ENCODE data around the gene TBC1D22A. TPM values are rescaled to one million over a fixed set of nuclear protein-coding genes. Genes with fewer than 3 reads are reported as not detected.

Gene TBC1D22A
- total RNA-seq, 3 donors from 2014 or later, result 19.0 to 23.6 (median 23.6) TPM

DNA sequence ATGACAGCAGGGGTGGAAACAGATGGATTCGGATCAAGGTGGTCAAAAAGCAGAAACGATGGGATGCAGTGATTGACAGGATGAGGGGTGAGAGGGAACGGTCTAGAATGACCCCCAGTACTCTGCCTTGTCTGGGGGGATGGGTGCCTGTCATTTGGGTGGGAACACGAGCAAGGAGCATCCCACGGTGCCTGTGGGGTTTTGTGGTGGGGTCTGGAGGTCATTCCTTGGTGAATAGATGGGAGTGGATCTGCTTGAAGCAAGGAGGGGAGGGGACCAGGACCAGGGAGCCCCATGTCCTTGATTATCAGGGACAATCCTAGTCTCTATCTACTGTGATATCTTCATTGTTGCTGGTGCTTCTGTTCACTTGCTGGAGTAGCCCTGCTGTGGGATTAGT lies 16.3 kb upstream of the TBC1D22A start:
- DNase-seq (ENCODE audit: low spot score in 2 of 2), result no peak
- Histone ChIP-seq H3K27ac (no peak overlapping the region), H3K4me3 (no peak overlapping the region), H3K9me3 (no peaks in the 10 kb centered on the region), H3K4me1 (no peaks in the 10 kb centered on the region), H3K36me3 (no peaks in the 10 kb centered on the region), H3K27me3 (peaks cover 0 to 10% of the 10 kb centered on the region in 2 donors)
- intact Hi-C loops (cut with DNase I; ENCODE audit: low total_unique reads), result loop anchor here (10.0 kb wide), 1 partner anchor 329 kb away; no protein-coding TSS in a partner anchor
- TF ChIP-seq POLR2AphosphoS5 (IDR thresholded peaks at IDR 0.05) (no peak), POLR2A (IDR thresholded peaks at IDR 0.05) (no peak), CTCF (IDR thresholded peaks at IDR 0.05) (no peak)

DNA sequence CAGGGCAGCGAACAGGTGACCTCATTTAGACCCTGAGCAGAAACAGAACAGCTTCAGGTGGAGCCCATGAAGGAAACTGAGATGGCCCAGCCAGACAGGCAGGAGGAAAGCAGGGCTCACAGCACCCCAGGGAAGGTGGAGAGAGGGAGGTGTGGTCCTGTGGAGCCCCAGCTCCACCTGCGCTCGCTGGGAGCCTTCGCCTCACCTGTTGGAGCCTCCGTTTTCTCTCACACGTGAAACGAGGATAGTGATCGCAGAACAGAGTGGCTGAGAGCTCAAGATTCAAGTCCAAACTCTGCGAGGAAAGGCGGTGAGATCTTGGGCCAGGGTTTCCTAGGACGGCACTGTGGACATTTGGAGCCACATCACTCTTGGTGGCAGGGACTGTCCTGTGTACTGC lies 15.8 kb upstream of the TBC1D22A start:
- TF ChIP-seq POLR2A (IDR thresholded peaks at IDR 0.05) (no peak), CTCF (IDR thresholded peaks at IDR 0.05) (no peak), POLR2AphosphoS5 (IDR thresholded peaks at IDR 0.05) (no peak)
- DNase-seq (ENCODE audit: low spot score in 2 of 2), result no peak

DNA sequence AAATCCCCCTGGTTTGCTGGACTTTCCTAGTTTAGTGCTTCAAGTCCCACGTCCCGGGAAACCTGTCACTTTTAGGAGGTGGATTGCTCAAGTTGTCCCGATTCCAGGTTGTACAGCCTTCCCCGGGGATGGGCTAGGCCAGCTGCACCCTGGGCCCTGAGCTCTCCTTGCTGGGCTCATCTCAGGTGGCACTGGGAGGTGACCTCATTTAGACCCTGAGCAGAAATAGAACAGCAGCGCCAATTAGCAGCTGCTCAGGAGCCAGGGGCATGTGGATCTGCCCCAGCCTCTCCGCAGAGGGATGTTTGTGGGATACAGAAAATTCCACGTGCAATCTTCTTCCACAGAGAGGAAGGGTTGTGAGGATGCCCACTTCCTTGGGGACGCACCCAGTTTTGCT lies 14.8 kb upstream of the TBC1D22A start:
- Histone ChIP-seq H3K36me3 (no peaks in the 10 kb centered on the region), H3K27ac (no peak overlapping the region), H3K27me3 (peaks cover 0 to 10% of the 10 kb centered on the region in 2 donors), H3K4me1 (no peaks in the 10 kb centered on the region), H3K9me3 (no peaks in the 10 kb centered on the region), H3K4me3 (no peak overlapping the region)
- intact Hi-C loops (cut with DNase I; ENCODE audit: low total_unique reads), result loop anchor here (10.0 kb wide), 1 partner anchor 327 kb away; no protein-coding TSS in a partner anchor
- DNase-seq (ENCODE audit: low spot score in 2 of 2), result no peak
- no peak for TF ChIP-seq CTCF (IDR thresholded peaks at IDR 0.05)
- no peak for TF ChIP-seq POLR2A (IDR thresholded peaks at IDR 0.05)
- TF ChIP-seq POLR2AphosphoS5 (IDR thresholded peaks at IDR 0.05), result no peak

More for the DNA sequence above, 15.8 kb upstream of the TBC1D22A start:
- Histone ChIP-seq H3K27me3 (peaks cover 0 to 10% of the 10 kb centered on the region in 2 donors), H3K27ac (no peak overlapping the region), H3K9me3 (no peaks in the 10 kb centered on the region), H3K36me3 (no peaks in the 10 kb centered on the region), H3K4me3 (no peak overlapping the region), H3K4me1 (no peaks in the 10 kb centered on the region)
- intact Hi-C loops (cut with DNase I; ENCODE audit: low total_unique reads), result loop anchor here (10.0 kb wide), 1 partner anchor 328 kb away; no protein-coding TSS in a partner anchor

- Histone ChIP-seq H3K4me3 (no peak overlapping the region), H3K9me3 (no peaks in the 10 kb centered on the region), H3K36me3 (no peaks in the 10 kb centered on the region), H3K4me1 (no peaks in the 10 kb centered on the region), H3K27ac (no peak overlapping the region), H3K27me3 (peaks cover 0 to 10% of the 10 kb centered on the region in 2 donors)
- TF ChIP-seq POLR2A (IDR thresholded peaks at IDR 0.05) (no peak), CTCF (IDR thresholded peaks at IDR 0.05) (no peak), POLR2AphosphoS5 (IDR thresholded peaks at IDR 0.05) (no peak)
- no peak for DNase-seq (ENCODE audit: low spot score in 2 of 2)
- intact Hi-C loops (cut with DNase I; ENCODE audit: low total_unique reads), result loop anchor here (10.0 kb wide), 1 partner anchor 326 kb away; no protein-coding TSS in a partner anchor
These were observed 14.1 kb upstream of the TBC1D22A start for GRCh38 chr22:46748206-46748907.

GRCh38 chr22:46748908-46749675 lies 13.4 kb upstream of the TBC1D22A start:
- Histone ChIP-seq H3K9me3 (no peaks in the 10 kb centered on the region), H3K4me1 (peaks cover 0 to 6% of the 10 kb centered on the region in 2 donors), H3K36me3 (no peaks in the 10 kb centered on the region), H3K27ac (no peak overlapping the region), H3K27me3 (peaks cover 0 to 10% of the 10 kb centered on the region in 2 donors), H3K4me3 (no peak overlapping the region)
- intact Hi-C loops (cut with DNase I; ENCODE audit: low total_unique reads), result loop anchor here (10.0 kb wide), 1 partner anchor 326 kb away; no protein-coding TSS in a partner anchor
- TF ChIP-seq POLR2A (IDR thresholded peaks at IDR 0.05) (no peak), POLR2AphosphoS5 (IDR thresholded peaks at IDR 0.05) (no peak), CTCF (IDR thresholded peaks at IDR 0.05) (no peak)
- no peak for DNase-seq (ENCODE audit: low spot score in 2 of 2)
